Measurements from ENCODE around the gene RUNX2. TPM values are rescaled to one million over a fixed set of nuclear protein-coding genes. Genes with fewer than 3 reads are reported as not detected.

Gene RUNX2
- total and polyA plus RNA-seq, 2 experiments from 2014 or later, result 0.66 to 1.7 TPM

DNA sequence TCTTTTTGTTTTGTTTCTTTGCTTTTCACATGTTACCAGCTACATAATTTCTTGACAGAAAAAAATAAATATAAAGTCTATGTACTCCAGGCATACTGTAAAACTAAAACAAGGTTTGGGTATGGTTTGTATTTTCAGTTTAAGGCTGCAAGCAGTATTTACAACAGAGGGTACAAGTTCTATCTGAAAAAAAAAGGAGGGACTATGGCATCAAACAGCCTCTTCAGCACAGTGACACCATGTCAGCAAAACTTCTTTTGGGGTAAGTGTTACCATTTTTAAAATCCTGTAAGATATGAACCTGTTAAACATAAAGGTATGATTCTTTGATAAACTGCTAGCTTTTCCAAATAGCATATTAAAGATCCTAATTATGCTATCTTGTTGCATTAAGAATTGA, 393 bp downstream of the RUNX2 start:
- no peak; the same call in 2 of the 3 replicates for ATAC-seq
- Mint-ChIP-seq H3K4me3 (no peak overlapping the region), H3K27me3 (ENCODE audit: insufficient read depth, low read depth, poor library complexity) (peaks cover 3% of the 10 kb centered on the region), H3K9me3 (no peaks in the 10 kb centered on the region), H3K4me1 (peaks cover 29% of the 10 kb centered on the region), H3K27ac (no peak overlapping the region), H3K36me3 (ENCODE audit: low read depth) (no peaks in the 10 kb centered on the region)
- Histone ChIP-seq H3K4me2 (no peak overlapping the region), H3F3A (replicated peaks; ENCODE audit: low read depth) (no peaks in the 10 kb centered on the region), H3K4me3 (no peak overlapping the region), H3K79me2 (replicated peaks; ENCODE audit: insufficient read depth) (no peaks in the 10 kb centered on the region), H4K20me1 (replicated peaks; ENCODE audit: insufficient read depth) (no peaks in the 10 kb centered on the region), H3K27me3 (ENCODE audit: insufficient read depth) (no peaks in the 10 kb centered on the region), H2AFZ (no peak overlapping the region), H3K4me1 (ENCODE audit: insufficient read depth) (peaks cover 4% of the 10 kb centered on the region; the same call in 1 of the 2 replicates), H3K27ac (ENCODE audit: low read depth) (no peak overlapping the region), H3K9me2 (ENCODE audit: insufficient read depth) (no peaks in the 10 kb centered on the region), H3K36me3 (ENCODE audit: insufficient read depth) (no peaks in the 10 kb centered on the region)
- DNase-seq (ENCODE audit: low spot score), result no peak
- TF ChIP-seq, protein P1, sequence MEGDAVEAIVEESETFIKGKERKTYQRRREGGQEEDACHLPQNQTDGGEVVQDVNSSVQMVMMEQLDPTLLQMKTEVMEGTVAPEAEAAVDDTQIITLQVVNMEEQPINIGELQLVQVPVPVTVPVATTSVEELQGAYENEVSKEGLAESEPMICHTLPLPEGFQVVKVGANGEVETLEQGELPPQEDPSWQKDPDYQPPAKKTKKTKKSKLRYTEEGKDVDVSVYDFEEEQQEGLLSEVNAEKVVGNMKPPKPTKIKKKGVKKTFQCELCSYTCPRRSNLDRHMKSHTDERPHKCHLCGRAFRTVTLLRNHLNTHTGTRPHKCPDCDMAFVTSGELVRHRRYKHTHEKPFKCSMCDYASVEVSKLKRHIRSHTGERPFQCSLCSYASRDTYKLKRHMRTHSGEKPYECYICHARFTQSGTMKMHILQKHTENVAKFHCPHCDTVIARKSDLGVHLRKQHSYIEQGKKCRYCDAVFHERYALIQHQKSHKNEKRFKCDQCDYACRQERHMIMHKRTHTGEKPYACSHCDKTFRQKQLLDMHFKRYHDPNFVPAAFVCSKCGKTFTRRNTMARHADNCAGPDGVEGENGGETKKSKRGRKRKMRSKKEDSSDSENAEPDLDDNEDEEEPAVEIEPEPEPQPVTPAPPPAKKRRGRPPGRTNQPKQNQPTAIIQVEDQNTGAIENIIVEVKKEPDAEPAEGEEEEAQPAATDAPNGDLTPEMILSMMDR (conservative IDR thresholded peaks at IDR 0.05; ENCODE audit: low read depth in 2 of 2), result no peak
- TF ChIP-seq NANOG (IDR thresholded peaks at IDR 0.05; ENCODE audit: borderline replicate concordance), result no peak
- TF ChIP-seq EZH2 (IDR thresholded peaks at IDR 0.05; ENCODE audit: low read depth, unreplicated experiment), result no peak
- TF ChIP-seq, protein P2, sequence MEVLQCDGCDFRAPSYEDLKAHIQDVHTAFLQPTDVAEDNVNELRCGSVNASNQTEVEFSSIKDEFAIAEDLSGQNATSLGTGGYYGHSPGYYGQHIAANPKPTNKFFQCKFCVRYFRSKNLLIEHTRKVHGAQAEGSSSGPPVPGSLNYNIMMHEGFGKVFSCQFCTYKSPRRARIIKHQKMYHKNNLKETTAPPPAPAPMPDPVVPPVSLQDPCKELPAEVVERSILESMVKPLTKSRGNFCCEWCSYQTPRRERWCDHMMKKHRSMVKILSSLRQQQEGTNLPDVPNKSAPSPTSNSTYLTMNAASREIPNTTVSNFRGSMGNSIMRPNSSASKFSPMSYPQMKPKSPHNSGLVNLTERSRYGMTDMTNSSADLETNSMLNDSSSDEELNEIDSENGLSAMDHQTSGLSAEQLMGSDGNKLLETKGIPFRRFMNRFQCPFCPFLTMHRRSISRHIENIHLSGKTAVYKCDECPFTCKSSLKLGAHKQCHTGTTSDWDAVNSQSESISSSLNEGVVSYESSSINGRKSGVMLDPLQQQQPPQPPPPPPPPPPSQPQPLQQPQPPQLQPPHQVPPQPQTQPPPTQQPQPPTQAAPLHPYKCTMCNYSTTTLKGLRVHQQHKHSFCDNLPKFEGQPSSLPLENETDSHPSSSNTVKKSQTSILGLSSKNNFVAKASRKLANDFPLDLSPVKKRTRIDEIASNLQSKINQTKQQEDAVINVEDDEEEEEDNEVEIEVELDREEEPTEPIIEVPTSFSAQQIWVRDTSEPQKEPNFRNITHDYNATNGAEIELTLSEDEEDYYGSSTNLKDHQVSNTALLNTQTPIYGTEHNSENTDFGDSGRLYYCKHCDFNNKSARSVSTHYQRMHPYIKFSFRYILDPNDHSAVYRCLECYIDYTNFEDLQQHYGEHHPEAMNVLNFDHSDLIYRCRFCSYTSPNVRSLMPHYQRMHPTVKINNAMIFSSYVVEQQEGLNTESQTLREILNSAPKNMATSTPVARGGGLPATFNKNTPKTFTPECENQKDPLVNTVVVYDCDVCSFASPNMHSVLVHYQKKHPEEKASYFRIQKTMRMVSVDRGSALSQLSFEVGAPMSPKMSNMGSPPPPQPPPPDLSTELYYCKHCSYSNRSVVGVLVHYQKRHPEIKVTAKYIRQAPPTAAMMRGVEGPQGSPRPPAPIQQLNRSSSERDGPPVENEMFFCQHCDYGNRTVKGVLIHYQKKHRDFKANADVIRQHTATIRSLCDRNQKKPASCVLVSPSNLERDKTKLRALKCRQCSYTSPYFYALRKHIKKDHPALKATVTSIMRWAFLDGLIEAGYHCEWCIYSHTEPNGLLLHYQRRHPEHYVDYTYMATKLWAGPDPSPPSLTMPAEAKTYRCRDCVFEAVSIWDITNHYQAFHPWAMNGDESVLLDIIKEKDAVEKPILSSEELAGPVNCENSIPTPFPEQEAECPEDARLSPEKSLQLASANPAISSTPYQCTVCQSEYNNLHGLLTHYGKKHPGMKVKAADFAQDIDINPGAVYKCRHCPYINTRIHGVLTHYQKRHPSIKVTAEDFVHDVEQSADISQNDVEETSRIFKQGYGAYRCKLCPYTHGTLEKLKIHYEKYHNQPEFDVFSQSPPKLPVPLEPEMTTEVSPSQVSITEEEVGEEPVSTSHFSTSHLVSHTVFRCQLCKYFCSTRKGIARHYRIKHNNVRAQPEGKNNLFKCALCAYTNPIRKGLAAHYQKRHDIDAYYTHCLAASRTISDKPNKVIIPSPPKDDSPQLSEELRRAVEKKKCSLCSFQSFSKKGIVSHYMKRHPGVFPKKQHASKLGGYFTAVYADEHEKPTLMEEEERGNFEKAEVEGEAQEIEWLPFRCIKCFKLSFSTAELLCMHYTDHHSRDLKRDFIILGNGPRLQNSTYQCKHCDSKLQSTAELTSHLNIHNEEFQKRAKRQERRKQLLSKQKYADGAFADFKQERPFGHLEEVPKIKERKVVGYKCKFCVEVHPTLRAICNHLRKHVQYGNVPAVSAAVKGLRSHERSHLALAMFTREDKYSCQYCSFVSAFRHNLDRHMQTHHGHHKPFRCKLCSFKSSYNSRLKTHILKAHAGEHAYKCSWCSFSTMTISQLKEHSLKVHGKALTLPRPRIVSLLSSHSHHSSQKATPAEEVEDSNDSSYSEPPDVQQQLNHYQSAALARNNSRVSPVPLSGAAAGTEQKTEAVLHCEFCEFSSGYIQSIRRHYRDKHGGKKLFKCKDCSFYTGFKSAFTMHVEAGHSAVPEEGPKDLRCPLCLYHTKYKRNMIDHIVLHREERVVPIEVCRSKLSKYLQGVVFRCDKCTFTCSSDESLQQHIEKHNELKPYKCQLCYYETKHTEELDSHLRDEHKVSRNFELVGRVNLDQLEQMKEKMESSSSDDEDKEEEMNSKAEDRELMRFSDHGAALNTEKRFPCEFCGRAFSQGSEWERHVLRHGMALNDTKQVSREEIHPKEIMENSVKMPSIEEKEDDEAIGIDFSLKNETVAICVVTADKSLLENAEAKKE (CRISPR knock-in tag; IDR thresholded peaks at IDR 0.05), result no peak
- TF ChIP-seq EZH2phosphoT487 (IDR thresholded peaks at IDR 0.05; ENCODE audit: unreplicated experiment), result no peak
- TF ChIP-seq, protein P3, sequence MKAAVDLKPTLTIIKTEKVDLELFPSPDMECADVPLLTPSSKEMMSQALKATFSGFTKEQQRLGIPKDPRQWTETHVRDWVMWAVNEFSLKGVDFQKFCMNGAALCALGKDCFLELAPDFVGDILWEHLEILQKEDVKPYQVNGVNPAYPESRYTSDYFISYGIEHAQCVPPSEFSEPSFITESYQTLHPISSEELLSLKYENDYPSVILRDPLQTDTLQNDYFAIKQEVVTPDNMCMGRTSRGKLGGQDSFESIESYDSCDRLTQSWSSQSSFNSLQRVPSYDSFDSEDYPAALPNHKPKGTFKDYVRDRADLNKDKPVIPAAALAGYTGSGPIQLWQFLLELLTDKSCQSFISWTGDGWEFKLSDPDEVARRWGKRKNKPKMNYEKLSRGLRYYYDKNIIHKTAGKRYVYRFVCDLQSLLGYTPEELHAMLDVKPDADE (IDR thresholded peaks at IDR 0.05), result no peak
- TF ChIP-seq ZNF331 (CRISPR knock-in tag; IDR thresholded peaks at IDR 0.05; ENCODE audit: low read depth), result no peak
- TF ChIP-seq POLR2AphosphoS5 (IDR thresholded peaks at IDR 0.05; ENCODE audit: low read depth), result no peak
- TF ChIP-seq JUNB (IDR thresholded peaks at IDR 0.05; ENCODE audit: unreplicated experiment), result no peak
- TF ChIP-seq CREB1 (CRISPR knock-in tag; IDR thresholded peaks at IDR 0.05; ENCODE audit: low read depth), result no peak
- no peak for TF ChIP-seq STAT1 (IDR thresholded peaks at IDR 0.05; ENCODE audit: unreplicated experiment)
- no peak for TF ChIP-seq ZNF114 (CRISPR knock-in tag; IDR thresholded peaks at IDR 0.05)
- TF ChIP-seq, protein P4, sequence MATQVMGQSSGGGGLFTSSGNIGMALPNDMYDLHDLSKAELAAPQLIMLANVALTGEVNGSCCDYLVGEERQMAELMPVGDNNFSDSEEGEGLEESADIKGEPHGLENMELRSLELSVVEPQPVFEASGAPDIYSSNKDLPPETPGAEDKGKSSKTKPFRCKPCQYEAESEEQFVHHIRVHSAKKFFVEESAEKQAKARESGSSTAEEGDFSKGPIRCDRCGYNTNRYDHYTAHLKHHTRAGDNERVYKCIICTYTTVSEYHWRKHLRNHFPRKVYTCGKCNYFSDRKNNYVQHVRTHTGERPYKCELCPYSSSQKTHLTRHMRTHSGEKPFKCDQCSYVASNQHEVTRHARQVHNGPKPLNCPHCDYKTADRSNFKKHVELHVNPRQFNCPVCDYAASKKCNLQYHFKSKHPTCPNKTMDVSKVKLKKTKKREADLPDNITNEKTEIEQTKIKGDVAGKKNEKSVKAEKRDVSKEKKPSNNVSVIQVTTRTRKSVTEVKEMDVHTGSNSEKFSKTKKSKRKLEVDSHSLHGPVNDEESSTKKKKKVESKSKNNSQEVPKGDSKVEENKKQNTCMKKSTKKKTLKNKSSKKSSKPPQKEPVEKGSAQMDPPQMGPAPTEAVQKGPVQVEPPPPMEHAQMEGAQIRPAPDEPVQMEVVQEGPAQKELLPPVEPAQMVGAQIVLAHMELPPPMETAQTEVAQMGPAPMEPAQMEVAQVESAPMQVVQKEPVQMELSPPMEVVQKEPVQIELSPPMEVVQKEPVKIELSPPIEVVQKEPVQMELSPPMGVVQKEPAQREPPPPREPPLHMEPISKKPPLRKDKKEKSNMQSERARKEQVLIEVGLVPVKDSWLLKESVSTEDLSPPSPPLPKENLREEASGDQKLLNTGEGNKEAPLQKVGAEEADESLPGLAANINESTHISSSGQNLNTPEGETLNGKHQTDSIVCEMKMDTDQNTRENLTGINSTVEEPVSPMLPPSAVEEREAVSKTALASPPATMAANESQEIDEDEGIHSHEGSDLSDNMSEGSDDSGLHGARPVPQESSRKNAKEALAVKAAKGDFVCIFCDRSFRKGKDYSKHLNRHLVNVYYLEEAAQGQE (IDR thresholded peaks at IDR 0.05; ENCODE audit: unreplicated experiment), result no peak
